ENCODE results near the gene RPS6KB2. TPM values are rescaled to one million over a fixed set of nuclear protein-coding genes. Genes with fewer than 3 reads are reported as not detected.

RPS6KB2 gene
- total RNA-seq, 6 donors from 2014 or later, result 35.2 to 94.3 (median 50.4) TPM

DNA sequence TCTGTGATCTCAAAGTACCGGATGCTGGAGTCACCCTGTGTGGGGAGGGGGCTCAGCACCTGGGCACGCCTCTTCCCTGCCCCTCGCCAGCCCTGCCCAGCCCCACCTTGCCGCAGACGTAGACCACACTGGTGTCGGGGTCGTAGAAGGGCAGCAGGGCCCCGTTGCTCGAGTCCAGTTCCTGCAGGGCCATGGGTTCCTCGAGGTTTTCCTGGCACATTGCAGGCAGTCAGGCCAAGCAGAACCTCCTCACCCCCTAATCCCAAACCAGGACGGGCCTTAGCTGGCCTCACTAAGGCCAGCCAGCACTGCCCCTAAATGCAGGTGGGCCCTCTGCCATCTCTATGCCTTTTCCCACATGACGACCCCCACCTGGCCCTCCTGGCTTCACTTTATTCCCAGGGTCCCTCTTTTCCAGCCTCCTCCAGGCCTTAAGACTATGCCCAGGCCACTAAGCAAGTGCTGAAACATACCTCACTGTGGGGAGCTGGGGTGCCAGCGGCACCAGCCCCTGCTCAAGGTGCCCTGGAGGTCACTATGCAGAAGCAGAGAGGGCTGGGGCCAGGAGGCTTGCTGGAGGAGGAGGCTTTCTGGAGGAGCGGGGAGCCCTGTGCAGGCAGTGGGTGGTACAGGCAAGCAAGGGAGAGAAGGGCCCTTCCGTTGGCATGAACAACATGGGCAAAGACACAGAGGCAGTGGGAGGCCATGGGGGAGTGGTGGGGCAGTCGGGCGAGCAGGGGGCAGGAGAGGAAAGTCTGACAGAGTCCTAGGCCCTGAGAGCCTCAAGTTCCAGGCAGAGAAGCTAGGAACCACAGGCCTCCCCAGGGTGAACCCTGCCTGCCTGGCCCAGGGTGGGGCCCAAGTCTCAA lies 12.2 kb downstream of the RPS6KB2 start:
- ATAC-seq (ENCODE audit: low FRiP score in 2 of 2) (no peak), DNase-seq (no peak)
- Histone ChIP-seq H3K27ac (peak overlapping the region in 2 of 4 donors; percentile 52 to 74), H3K27me3 (no peaks in the 10 kb centered on the region), H3K36me3 (peaks cover 0 to 57% (median 46%) of the 10 kb centered on the region in 4 donors), H3K9me3 (no peaks in the 10 kb centered on the region), H3K4me1 (peaks cover 20 to 61% (median 29%) of the 10 kb centered on the region in 4 donors), H3K4me3 (no peak overlapping the region)
- TF ChIP-seq POLR2AphosphoS5 (IDR thresholded peaks at IDR 0.05) (no peak), POLR2A (IDR thresholded peaks at IDR 0.05) (no peak), EP300 (IDR thresholded peaks at IDR 0.05) (no peak)
- TF ChIP-seq, protein P1, sequence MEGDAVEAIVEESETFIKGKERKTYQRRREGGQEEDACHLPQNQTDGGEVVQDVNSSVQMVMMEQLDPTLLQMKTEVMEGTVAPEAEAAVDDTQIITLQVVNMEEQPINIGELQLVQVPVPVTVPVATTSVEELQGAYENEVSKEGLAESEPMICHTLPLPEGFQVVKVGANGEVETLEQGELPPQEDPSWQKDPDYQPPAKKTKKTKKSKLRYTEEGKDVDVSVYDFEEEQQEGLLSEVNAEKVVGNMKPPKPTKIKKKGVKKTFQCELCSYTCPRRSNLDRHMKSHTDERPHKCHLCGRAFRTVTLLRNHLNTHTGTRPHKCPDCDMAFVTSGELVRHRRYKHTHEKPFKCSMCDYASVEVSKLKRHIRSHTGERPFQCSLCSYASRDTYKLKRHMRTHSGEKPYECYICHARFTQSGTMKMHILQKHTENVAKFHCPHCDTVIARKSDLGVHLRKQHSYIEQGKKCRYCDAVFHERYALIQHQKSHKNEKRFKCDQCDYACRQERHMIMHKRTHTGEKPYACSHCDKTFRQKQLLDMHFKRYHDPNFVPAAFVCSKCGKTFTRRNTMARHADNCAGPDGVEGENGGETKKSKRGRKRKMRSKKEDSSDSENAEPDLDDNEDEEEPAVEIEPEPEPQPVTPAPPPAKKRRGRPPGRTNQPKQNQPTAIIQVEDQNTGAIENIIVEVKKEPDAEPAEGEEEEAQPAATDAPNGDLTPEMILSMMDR (IDR thresholded peaks at IDR 0.05), result no peak
- WGBS, 2 donors, result 77 to 81% methylated on average over 9 to 17 of the region's 17 CpGs

DNA sequence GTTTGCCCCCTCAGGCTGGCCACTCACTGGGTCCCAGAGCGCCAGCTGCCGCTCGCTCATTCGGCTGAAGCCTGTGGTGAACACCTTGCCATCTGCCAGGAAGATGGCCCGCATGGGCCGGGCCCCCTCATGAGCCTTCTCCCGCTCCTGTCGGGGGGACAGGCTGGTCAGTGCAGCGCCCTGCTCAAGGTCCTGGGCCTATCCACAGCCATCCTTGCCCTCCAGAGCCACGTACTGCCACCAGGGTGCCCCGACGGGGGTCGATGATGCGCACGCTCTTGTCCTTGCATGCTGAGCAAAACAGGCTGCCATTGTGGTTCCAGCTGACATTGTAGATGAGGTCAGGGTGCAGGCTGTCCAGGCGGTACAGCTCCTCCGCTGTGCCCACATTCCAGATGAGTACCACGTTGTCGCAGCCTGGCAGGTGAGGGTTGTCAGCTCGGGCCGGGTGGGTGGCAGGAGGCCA lies 12.8 kb downstream of the RPS6KB2 start:
- Histone ChIP-seq H3K36me3 (peaks cover 0 to 51% (median 39%) of the 10 kb centered on the region in 4 donors), H3K4me3 (no peak overlapping the region)

DNA sequence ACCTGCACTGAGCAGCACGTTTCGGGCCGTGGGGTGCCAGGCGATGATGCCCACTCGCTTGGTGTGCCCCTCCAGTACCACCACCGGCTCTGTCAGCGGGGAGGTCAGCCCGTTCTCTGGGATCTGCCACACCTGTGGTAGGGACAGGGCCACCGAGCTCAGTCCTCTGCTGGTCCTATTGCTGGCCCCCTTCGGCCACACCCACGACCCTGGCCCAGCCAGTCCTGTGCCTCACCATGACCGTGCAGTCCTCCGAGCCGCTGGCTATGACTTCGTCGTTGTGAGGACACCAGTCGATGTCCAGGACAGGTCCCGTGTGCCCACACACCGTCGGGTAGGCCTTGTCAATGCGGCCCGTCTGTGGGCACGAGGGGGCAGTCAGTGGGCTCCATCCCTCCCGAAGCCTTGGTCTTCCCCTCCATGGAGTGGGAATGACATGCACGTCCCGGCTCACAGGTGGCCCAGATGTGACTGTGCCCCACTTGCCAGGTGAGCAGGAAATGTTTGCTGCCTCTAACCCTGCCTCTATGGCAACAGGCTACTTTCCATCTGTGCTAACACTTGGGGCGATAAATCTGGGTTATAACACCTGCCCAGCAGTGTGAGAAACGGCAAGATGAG lies 13.5 kb downstream of the RPS6KB2 start:
- ATAC-seq (ENCODE audit: low FRiP score in 2 of 2) (no peak), DNase-seq (peak in 1 of 2 donors; percentile 75)
- Histone ChIP-seq H3K4me1 (peaks cover 20 to 49% (median 29%) of the 10 kb centered on the region in 4 donors), H3K27me3 (no peaks in the 10 kb centered on the region), H3K27ac (peak overlapping the region; percentile 91 to 97 (median 95)), H3K9me3 (no peaks in the 10 kb centered on the region), H3K36me3 (peaks cover 0 to 48% (median 38%) of the 10 kb centered on the region in 4 donors), H3K4me3 (peak overlapping the region in 1 of 4 donors; percentile 95)
- 84 to 88% methylated on average over 12 to 28 of the region's 28 CpGs for WGBS, 2 donors
- TF ChIP-seq EP300 (IDR thresholded peaks at IDR 0.05) (no peak), POLR2A (IDR thresholded peaks at IDR 0.05) (no peak), POLR2AphosphoS5 (IDR thresholded peaks at IDR 0.05) (no peak)
- TF ChIP-seq, protein P1 (IDR thresholded peaks at IDR 0.05), result no peak

More for the DNA sequence above, 12.8 kb downstream of the RPS6KB2 start:
- peak overlapping the region in 1 of 4 donors; percentile 17 for H3K27ac ChIP-seq
- H3K4me1 ChIP-seq, result peaks cover 20 to 54% (median 29%) of the 10 kb centered on the region in 4 donors
- 89 to 91% methylated on average over 6 to 14 of the region's 21 CpGs for WGBS, 2 donors
- no peaks in the 10 kb centered on the region for H3K27me3 ChIP-seq
- ATAC-seq (ENCODE audit: low FRiP score in 2 of 2), result no peak
- TF ChIP-seq POLR2AphosphoS5 (IDR thresholded peaks at IDR 0.05) (no peak), EP300 (IDR thresholded peaks at IDR 0.05) (no peak), POLR2A (IDR thresholded peaks at IDR 0.05) (no peak)
- TF ChIP-seq, protein P1 (IDR thresholded peaks at IDR 0.05), result no peak
- no peaks in the 10 kb centered on the region for H3K9me3 ChIP-seq
- DNase-seq, result peak in 1 of 2 donors; percentile 83

DNA sequence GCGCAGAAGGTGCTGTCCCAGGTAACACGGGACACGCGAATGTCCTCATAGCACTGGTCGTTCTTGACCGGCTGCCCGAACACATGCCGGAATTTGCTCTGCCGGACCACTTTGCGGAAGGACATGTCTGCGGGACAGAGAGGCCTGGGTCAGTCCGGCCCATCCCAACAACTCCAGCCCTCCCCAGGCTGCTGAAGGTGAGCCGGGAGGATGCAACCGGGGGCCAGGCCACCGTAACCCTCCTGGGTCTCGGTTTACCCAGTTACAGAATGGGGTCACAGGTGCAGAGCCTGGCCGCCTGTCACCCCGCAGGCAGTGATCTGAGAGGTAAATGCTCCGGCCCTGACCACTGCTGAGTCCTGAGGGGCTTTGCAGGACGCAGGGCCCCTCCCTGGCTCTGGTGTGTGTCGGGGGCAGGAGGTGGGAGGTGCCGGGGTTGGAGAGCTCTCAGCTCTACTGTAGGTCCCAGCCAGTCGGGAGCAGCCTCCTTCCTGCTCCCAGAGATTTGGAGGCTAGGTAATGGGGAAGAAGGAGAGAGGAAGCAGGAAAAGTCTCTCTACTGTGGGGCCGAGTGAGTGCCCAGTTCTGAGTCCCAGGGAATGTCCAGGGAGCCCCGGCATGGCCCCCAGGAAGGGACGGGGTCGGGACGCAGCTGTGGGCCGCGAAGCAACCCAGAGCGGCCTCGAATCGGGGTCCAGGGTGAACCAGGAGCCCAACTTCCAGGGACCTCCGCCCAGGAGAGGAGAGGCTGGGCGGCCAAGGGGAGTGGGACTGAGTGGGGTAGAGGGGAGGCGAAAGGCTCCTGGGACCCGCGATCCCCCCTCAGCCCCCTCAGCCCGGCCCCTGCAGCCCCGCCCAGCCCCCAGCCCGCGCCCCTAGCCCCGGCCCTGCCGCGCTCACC lies 14.5 kb downstream of the RPS6KB2 start:
- Histone ChIP-seq H3K27ac (peak overlapping the region; percentile 91 to 97 (median 95)), H3K9me3 (no peaks in the 10 kb centered on the region), H3K27me3 (no peaks in the 10 kb centered on the region), H3K36me3 (peaks cover 0 to 44% (median 33%) of the 10 kb centered on the region in 4 donors), H3K4me3 (peak overlapping the region; percentile 80 to 95 (median 91)), H3K4me1 (peaks cover 20 to 49% (median 29%) of the 10 kb centered on the region in 4 donors)
- no peak for DNase-seq
- no peak for TF ChIP-seq EP300 (IDR thresholded peaks at IDR 0.05)
- 18 to 38% methylated on average over 20 to 39 of the region's 45 CpGs for WGBS, 2 donors
- peak in 1 of 2 donors; percentile 1 for ATAC-seq (ENCODE audit: low FRiP score in 2 of 2)

Measured in upper lobe of left lung (tissue), 6 donors.